Stimulated activated CD4-positive, alpha-beta T cell treated with anti-CD3 and anti-CD28 coated beads, Interleukin-2, amount 100 ng/mL, for 4 hours (primary cell): ENCODE measurements around the gene NOX4.

Source experiments
- DNase-seq: peaks from one replicate; pipeline ENCODE4 v3.0.0-alpha.2; 2020; ENCODE audit warnings: low read depth

Gene NOX4

DNA sequence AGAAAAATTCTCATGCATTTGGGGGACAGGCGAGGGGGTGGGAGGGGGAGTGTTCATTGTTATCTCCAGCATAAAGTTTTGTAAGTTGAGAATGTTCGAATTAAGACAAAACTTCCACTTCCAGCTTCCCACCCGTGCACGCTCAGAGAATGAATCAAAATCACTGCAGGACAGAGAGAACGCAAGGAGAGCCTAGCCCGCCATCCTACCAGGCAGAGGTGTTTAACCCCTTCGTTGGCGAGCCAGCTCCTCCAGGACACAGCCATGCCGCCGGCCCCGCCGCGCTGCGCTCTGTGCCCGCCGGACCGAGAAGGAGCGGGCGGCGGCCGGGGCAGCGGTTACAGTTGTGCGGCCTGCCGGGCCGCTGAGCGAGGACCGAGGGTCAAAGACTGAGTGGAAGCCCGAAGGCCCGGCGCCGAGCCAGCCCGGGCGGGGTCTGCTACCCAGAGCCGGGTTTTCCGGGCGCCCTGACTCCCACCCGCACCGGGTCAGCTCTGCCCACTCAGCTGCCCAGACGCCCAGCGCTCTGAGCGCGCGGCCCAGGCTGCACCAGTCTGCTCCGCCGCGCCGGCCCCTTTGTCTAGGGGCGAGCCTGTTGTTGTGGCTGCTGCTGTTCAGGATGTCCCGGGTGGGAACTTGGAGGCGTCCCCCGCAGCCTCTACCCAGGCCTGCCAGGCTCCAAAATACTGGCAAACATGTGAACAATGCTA is at the start of gene NOX4:
TSS of gene NOX4 (minus strand) at position 395 of the 710 bp plus-strand sequence. CDS start at position 266, 129 bp downstream.
- no peak for DNase-seq

- no peak for DNase-seq
Observed at GRCh38 chr11:89540826-89541225, 49.7 kb upstream of the NOX4 start.

DNA sequence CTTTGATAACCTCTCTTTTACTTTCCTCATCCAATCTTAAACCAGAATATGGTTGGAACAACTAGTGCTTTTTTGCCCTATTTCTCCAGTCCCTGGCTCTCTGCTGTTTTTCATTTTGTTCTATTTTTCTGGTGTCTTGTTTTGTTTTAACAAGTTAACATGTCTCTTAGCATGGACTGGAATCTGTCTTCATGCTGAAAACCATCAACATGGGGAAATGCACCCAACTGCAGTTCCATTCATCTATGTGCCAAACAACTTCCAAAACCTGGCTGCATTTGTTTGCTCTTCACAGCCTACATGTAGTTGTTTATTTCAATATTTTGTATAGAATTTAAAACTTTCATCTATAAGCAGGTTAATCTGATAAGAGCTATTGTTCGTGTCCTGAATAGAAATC is 46.8 kb upstream of the NOX4 start:
- DNase-seq: no peak

GRCh38 chr11:89536926-89537325 is 45.8 kb upstream of the NOX4 start:
- DNase-seq: no peak

GRCh38 chr11:89535221-89535620 is 44.0 kb upstream of the NOX4 start:
- no peak for DNase-seq

- no peak for DNase-seq
Observed at GRCh38 chr11:89529626-89530380, 38.6 kb upstream of the NOX4 start.

DNA sequence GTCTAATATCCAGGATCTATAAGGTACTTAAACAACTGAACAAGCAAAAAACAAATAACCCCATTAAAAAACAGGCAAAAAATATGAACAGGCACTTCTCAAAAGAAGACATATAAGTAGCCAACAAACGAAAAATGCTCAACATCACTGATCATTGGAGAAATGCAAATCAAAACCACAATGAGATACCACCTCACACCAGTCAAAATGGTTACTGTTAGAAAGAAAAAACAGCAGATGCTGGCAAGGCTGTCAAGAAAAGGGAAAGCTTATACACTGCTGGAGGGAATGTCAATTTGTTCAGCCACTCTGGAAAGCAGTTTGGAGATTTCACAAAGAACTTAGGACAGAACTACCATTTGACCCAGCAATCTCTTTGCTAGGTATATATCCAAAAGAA is 30.6 kb upstream of the NOX4 start:
- no peak for DNase-seq

DNA sequence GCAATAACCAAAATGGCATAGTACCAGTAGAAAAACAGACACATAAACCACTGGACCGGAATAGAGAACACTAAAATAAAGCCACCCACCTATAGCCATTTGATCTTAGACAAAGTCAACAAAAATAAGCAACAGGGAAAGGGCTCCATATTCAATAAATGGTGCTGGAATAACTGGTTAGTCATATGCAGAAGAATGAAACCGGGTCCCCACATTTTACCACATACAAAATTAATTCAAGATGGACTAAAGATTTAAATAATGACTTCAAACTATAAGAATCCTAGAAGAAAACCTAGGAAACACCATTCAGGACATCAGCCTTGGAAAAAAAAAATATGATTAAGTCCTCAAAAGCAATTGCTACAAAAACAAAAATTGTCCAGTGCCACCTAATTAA is 30.1 kb upstream of the NOX4 start:
- no peak for DNase-seq

DNA sequence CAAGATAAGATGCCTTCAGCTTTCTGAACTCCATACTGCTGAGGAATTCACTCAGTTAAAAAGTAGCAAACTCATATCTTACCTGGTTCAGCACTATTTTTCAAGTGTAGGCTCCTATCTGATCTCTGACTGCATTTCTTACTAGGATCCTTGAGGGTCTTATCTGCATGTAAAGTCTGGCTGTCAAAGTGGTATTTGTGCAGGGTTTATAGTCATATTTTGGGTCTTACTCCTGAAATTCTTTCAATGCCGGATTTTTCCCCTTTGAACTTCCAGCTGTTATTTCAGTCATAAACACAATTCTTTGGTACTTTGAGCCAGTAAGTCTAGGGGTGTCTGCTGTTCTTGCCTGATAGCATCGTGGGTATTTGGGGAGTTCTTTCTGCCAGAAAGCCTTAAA is 25.3 kb upstream of the NOX4 start:
- no peak for DNase-seq

DNA sequence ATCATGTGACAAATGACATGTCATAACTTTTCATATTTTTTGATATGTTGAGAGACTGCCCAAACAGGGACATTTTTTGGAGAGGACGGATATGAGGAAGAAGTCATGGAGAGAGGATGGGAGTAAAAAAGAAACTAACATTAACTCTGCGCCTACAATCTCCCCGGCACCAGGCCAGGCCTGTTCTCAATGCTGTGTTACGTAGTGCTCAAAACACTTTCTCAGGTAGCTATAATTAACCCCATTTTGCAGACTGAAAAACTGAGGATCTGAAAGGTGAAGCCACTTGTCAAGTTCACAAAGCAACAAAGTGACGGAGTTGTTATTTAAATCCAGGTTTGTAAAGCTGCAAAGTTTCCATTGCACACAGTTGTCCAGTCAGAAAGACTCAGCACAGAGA is 17.4 kb upstream of the NOX4 start:
- DNase-seq: no peak

DNA sequence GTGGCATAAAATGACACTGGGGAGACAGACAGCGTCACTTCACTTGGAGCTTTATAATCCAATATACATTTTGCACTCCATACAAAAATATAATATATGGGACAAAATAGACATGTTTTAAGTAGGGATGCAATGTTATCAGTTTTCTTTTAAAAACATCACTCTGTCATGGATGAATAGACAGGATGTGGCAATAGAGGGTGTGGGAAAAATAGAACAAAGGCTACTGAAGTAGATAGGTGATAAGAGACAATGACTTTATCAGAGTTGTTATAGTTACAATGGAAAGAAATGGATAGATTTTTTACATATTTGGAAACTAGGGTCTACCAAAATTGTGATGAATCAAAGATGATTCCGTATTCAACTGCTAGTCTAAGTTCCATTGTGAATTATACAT is 13.1 kb upstream of the NOX4 start:
- no peak for DNase-seq

DNA sequence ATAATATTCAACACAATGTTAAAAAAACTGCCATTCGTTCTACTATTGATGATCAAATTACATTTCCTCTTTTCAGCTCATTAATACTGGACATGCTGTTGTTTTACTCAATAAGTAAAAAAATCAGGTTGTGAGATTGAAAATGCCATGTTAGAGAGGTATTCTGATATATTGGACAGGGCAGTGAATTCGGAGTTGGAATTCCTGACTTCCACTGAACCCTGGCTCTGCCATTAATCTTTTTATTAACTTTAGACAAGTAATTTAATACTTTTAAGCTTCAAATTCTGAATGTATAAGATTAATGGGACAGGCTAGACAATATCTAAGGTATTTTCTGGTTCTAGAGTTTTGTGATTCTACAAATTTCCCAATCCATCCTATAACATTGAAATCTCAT is 12.2 kb upstream of the NOX4 start:
- DNase-seq: no peak

DNA sequence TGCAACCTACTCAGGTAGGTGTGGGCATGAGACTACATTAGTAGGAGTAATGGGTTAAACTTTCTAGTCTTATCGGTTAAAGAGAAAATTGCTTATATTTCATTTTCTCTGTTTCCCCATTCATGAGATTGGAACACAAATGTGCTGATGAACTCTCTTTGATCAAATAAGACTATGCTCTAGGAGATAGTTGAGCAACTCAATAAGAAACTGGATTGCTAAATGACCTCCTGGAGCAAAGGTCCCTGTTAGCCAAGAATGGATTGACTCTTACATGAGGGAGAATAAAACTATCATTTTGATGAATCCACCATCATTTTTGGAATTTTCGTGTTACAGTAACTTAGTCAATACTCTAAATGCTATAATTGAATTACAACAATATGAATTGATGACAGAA is 11.1 kb upstream of the NOX4 start:
- no peak for DNase-seq

DNA sequence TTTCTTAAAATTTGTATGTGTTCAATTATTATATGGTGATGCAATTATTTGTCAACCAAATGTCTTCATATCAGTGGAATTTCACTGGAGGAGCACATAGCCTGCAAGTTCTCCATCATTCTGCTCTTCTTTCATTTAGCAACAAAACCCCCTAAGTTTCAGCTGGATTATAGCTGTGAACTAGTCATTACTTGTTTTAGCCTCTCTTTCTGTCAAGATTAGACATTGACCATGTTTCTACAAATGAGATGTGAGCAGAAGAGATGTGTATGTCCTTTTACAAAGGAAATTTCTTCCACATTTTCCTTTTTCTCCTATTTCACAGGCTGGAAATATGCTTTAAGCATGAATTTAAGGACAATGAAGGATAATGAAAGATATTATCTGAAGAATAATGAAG is 9.2 kb upstream of the NOX4 start:
- no peak for DNase-seq

DNA sequence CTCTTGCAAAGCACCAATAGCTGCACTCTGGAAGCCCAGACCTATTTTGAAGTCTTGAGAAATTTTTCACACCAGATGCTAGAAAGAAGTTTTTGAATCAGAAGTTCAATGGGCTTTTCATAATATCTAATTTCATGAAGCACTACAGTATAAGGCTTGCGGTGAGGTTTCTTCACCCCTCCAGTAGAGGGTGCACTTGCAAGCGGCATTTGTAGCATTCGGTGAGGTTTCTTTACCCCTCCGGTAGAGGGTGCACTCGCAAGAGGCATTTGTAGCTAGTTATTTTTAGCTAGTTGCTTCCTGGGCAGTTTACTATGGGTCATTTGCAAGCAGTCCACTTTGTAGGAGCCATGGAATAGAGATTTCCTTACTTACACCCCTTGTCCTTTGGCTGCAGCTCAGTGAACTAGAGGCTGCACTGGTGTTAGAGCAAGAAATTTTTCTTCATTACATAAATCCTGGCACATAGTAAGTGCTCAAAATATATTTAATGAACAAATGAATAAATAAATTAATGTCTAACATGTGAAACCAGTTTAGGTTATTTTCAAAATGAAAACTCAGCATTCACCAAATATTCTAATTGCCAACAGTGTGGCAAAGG is 7.8 kb upstream of the NOX4 start:
- DNase-seq: no peak

DNA sequence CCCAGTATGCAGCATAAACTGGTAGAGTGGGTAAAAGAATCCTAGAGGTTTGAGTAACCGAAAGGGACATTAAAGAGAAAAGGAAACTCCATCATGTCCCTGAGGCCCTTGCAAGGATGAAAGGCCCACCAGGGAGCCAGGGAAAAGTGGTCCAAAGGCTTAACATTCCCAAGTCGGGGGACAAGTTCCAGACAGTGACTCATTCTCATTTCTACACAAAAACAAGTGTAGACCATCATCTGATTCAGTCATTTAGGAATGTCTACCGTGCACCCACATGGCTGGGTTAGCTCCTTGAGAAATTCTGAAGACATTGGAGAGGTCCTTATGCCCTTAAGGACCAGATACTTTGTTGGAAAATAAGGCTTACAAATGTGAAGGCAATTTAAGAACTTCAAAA is 4.8 kb upstream of the NOX4 start:
- DNase-seq: no peak

GRCh38 chr11:89493431-89493830 is 2.3 kb upstream of the NOX4 start:
- no peak for DNase-seq

DNA sequence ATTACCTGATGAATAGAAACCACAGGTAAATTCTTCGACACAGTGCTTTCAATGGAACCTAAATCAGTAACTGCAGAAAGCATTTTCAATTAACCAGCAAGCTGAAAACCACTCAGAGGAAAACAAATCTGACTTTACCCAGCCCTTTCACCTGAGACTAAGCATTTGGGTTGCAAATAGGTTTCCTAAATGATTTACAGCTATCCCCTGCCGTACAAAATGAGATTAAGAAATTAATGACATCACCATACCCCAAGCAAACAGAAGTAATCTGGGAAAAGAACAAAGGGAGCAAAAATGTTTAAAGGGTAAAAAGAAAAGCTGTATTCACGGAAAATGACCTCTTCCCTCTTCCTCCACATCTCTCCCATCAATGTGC is 584 bp downstream of the NOX4 start:
- no peak for DNase-seq

- no peak for DNase-seq
Observed at GRCh38 chr11:89489930-89490329, 1.2 kb downstream of the NOX4 start.

GRCh38 chr11:89487016-89487415 is 4.2 kb downstream of the NOX4 start:
- no peak for DNase-seq

DNA sequence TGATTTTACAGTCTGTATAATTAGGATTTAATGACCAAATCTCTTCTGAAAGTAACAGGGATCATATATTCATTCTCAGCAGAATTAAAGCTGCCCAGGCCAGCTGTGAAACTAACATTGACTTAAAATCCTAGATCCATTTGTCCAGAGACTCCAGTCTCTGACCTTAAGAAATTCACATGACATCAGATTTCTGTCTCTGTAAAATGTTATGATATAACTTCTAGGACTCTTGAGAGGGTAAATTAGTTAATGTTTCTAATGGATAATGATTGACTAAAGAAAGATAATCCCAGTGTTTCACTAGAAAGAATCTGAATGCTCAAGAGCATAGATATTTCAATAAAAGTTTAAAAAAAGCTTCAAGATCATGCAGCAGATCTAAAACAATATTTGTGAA is 6.3 kb downstream of the NOX4 start:
- DNase-seq: no peak

GRCh38 chr11:89477175-89477574 is 14.0 kb downstream of the NOX4 start:
- no peak for DNase-seq

- no peak for DNase-seq
Observed at GRCh38 chr11:89463266-89463780, 27.9 kb downstream of the NOX4 start.
